Measurements from ENCODE around the gene AKNA.

AKNA gene

GRCh38 chr9:114314256-114314867 lies 73.4 kb downstream of the AKNA start:
- H3K27ac ChIP-seq, result no peak overlapping the region

GRCh38 chr9:114313186-114313585 lies 74.6 kb downstream of the AKNA start:
- no peak overlapping the region for H3K27ac ChIP-seq
- TF ChIP-seq CTCF (conservative IDR thresholded peaks at IDR 0.05), result no peak

More at GRCh38 chr9:114314256-114314867, 73.4 kb downstream of the AKNA start:
- no peak for TF ChIP-seq CTCF (conservative IDR thresholded peaks at IDR 0.05)

- no peak for TF ChIP-seq CTCF (conservative IDR thresholded peaks at IDR 0.05)
- H3K27ac ChIP-seq, result no peak overlapping the region
Observed at GRCh38 chr9:114312513-114312875, 75.3 kb downstream of the AKNA start.

- no peak overlapping the region for H3K27ac ChIP-seq
- no peak for TF ChIP-seq CTCF (conservative IDR thresholded peaks at IDR 0.05)
Observed at GRCh38 chr9:114311571-114312512, 75.9 kb downstream of the AKNA start.

- TF ChIP-seq CTCF (conservative IDR thresholded peaks at IDR 0.05), result no peak
Observed at GRCh38 chr9:114310471-114311450, 77.0 kb downstream of the AKNA start.

GRCh38 chr9:114309096-114309495 lies 78.7 kb downstream of the AKNA start:
- TF ChIP-seq CTCF (conservative IDR thresholded peaks at IDR 0.05), result no peak
- H3K27ac ChIP-seq, result no peak overlapping the region

More at GRCh38 chr9:114310471-114311450, 77.0 kb downstream of the AKNA start:
- no peak overlapping the region for H3K27ac ChIP-seq
